Hepatocyte (in vitro differentiated cells): Measurements from ENCODE around the gene XXYLT1.

ENCODE experiments used
- EZH2 ChIP-seq: fragments of 200-600 bp; sonication (generic); IDR thresholded peaks from 2 replicates; pipeline ENCODE4 v1.6.1; 2016; ENCODE audit warnings: antibody characterized with exemption, mild to moderate bottlenecking, borderline replicate concordance
- TF ChIP-seq, protein P1 (sequence below): fragments of 200-600 bp; sonication (generic); IDR thresholded peaks from 2 replicates; pipeline ENCODE4 v1.5.1; 2016; ENCODE audit warnings: antibody characterized with exemption, mild to moderate bottlenecking; ENCODE audit not compliant: poor library complexity

DNA sequence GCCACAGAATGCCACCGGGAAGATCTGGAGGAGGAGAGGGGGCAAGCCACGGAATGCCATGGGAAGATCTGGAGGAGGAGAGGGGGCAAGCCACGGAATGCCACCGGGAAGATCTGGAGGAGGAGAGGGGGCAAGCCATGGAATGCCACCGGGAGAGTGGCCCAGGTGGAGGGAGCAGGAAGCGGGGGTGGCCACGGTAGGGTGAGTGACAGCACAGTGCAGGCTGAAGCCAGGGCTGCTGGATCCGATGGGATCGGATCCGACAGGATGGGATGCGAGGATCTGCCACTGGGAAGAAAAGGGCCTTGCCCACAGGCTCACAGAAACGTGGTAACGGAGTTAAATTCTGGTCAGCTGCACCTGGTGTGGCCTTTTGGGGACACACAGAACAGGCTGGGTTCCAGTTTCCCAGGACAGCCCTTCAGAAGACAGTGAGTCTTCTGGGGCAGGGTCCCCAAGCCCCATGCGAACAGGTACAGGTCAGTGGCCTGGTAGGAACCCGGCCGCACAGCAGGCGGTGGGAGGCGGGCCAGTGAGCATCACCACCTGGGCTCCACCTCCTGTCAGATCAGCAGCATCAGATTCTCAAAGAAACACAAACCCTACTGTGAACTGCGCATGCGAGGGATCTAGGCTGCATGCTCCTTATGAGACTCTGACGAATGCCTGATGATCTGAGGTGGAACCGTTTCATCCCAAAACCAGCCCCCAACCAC, 58.8 kb downstream of the XXYLT1 start:
- TF ChIP-seq, protein P1, sequence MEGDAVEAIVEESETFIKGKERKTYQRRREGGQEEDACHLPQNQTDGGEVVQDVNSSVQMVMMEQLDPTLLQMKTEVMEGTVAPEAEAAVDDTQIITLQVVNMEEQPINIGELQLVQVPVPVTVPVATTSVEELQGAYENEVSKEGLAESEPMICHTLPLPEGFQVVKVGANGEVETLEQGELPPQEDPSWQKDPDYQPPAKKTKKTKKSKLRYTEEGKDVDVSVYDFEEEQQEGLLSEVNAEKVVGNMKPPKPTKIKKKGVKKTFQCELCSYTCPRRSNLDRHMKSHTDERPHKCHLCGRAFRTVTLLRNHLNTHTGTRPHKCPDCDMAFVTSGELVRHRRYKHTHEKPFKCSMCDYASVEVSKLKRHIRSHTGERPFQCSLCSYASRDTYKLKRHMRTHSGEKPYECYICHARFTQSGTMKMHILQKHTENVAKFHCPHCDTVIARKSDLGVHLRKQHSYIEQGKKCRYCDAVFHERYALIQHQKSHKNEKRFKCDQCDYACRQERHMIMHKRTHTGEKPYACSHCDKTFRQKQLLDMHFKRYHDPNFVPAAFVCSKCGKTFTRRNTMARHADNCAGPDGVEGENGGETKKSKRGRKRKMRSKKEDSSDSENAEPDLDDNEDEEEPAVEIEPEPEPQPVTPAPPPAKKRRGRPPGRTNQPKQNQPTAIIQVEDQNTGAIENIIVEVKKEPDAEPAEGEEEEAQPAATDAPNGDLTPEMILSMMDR, result no peak
- no peak for TF ChIP-seq EZH2
